GM21619 (cell line): ENCODE results near the gene BHLHA15.
"Not testable (repeated sequence)": the region's sequence is repeated elsewhere in the genome, so short reads cannot be mapped to it uniquely, and the experiment has no call there.

Source experiments
- ATAC-seq: cut with Tn5 transposase; IDR thresholded peaks from one replicate; pipeline ENCODE4 v1.9.1; 2021; ENCODE audit not compliant: unreplicated experiment

Gene BHLHA15

DNA sequence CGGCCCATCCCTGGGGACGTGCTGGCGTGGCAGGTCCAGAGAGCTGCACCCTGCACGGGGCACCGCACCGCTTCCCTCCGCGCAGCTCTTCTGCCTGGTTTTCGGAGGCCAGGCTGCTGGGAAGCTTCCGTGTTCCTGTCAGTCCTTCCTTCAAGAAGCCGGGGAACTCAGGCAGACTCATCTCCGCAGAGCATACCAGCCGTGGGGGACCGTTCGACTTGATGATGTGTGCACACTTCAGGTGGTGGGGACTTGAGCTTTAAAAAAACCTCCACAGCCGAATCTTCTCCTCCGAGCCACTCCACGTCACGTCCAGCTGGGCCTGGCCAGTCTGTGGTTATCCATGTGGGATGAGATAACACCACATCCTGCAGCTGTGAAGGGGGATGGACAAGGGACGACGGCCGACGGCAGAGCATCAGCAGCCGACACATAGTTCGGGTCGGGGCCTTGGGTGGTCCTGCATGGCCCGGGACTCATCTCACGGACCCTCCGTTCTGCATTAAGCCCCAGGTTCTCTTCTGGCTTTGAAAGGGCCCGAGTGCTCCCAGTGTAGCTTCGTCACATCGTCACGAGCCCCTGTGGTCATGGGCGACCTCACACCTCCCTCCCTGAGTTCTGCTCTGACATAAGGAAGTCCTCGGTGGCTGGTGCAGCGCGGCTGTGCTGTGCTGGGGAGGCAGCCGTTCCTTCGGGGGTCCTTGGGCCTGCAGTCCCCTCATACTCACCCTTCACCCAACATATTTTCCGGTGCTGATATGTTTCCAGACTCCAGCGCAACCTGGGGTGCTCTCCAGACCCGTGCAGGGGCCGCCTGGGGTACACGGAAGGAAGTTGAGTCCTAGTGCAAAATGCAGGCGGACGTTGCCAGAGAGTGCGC is 4.5 kb upstream of the BHLHA15 start:
- ATAC-seq = no peak

DNA sequence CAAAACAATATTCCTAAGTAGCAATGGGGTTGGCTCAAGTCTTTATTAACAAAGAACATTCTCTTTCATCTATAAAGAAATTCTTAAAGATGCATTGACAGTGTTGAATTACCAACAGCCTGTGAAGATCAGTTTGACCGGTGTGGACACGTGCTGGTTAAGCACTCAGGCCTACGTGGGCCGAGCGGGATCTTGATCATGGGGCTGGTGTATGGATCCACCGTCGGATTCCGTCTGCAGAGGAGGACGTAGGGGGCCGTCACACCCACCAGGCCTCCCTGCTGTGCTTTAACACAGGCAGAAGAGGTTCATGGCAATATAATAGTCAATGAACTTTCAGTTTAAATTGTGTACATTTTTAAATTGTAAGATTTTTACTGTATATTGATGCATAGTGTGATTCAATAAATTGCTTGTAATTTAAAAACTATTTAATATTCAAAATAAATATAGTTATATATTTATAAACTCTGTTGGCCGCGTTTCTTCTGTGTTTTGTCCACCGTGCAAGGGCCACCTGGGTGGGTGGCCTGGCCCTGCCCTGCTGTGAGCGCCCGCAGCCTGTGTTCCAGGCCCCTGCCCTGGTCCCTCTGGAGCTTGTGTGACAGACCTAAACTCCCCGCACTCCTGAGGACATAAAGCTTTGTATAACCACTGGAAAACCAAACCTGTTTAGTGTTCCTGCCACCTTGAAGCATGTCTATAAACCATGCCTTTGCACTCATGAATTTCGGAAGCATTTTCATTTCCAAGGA is 1.9 kb upstream of the BHLHA15 start:
- no peak for ATAC-seq

DNA sequence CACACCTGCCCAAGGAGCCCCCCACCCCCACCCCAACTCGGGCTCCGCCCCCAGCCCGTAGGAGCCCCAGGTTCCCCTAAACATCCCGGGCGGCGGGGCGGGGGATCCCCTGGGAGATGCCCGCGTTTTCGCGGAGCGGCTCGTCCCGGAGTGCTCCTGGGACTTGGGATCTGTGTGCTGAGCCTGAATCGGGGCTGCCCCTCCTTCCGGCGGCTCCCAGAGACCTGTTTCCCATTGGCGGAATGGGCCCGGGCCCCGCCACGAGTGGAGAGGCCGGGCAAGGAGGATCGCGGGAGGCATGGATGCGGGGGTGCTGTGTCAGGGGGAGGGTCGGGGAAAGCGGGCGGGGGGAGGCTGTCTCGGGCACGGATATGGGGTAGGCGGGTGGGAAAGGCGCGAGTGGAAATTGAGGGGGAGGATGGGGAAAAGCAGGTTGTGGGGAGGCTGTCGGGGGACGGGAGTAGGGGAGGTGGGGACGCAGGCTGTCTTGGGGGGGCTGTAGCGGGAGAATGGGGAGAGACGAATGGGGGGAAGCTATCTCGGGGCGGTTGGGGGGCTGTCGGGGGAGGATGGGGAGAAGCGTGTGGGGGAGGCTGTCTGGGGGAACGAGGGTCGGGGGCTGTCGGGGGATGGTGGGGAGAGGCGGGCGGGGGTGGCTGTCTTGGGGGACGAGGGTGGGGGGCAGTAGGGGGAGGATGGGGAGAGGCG is 572 bp upstream of the BHLHA15 start:
- no peak for ATAC-seq

DNA sequence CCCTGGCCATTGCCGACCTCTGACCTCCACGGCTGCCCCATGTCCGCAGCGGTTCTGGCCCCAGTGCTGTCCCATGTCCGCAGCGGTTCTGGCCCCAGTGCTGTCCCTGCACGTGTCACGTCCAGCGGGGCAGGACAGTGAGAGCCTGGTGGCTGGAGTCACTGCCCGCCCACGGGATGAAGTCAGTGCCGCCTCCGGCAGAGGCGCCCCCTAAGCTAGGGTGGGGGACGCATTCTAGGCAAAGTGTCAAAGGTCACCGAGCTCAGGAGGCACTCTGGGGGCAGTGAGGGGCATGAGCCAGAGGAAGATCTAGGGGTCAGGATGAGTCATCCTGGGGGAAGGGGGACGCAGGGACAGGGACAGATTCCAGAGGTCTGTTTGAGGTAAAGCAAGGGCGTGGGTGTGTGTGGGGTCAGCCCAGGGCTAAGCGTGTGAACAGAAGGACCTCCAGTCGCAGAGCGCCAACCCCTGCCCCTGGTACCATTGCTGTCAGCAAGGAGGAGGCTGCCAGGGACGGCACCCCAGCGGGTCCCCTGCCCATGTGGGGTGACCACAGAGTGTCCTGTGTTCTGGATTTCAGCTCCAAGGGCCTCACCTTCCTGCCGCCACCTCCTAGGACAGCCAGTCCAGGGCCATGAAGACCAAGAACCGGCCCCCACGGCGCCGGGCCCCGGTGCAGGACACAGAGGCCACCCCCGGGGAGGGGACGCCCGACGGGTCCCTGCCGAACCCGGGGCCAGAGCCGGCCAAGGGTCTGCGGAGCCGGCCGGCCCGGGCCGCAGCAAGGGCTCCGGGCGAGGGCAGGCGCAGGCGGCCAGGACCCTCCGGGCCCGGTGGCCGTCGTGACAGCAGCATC is 665 bp downstream of the BHLHA15 start:
- ATAC-seq = no peak

DNA sequence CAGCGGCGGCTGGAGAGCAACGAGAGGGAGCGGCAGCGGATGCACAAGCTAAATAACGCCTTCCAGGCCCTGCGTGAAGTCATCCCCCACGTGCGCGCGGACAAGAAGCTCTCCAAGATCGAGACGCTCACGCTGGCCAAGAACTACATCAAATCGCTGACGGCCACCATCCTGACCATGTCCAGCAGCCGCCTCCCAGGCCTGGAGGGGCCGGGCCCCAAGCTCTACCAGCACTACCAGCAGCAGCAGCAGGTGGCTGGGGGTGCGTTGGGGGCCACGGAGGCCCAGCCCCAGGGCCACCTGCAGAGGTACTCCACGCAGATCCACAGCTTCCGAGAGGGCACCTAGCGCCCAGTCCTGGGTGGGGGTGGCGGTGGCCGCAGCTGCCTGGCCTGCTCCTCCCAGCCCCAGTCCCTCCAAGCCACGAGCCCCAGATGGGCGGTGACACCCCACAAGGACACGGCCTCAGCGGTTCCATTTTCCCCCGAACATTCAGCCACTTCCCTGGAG is 1.3 kb downstream of the BHLHA15 start:
- ATAC-seq = no peak

DNA sequence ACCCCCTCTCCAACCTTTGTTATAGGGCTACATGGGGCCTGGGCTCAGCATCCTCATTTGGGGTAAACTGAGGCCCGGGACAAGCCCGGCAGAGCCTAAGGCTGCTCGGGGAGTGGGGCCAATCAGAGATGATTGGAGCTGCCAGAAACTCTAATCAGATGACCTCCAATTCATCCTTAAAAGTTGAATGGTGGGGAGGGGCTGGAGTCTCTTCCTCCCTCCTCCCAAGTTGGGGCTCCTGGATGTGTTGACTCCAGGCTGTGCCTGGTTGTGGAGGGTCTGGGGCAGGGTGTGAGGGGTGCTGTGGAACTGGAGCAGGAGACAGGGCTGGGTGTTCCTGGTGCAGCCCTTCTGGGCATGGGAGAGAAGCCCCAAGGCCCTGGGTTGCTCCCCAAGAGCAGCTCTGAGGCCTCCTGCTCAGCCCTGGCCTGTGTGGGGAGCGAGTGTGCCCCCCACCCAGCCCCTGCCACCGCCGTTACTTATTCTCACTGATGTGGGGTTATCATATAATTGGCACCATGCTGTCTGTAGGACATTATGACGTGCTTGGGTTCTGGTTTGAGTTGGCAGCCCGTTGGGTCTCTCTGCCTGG is 2.2 kb downstream of the BHLHA15 start:
- no peak for ATAC-seq

DNA sequence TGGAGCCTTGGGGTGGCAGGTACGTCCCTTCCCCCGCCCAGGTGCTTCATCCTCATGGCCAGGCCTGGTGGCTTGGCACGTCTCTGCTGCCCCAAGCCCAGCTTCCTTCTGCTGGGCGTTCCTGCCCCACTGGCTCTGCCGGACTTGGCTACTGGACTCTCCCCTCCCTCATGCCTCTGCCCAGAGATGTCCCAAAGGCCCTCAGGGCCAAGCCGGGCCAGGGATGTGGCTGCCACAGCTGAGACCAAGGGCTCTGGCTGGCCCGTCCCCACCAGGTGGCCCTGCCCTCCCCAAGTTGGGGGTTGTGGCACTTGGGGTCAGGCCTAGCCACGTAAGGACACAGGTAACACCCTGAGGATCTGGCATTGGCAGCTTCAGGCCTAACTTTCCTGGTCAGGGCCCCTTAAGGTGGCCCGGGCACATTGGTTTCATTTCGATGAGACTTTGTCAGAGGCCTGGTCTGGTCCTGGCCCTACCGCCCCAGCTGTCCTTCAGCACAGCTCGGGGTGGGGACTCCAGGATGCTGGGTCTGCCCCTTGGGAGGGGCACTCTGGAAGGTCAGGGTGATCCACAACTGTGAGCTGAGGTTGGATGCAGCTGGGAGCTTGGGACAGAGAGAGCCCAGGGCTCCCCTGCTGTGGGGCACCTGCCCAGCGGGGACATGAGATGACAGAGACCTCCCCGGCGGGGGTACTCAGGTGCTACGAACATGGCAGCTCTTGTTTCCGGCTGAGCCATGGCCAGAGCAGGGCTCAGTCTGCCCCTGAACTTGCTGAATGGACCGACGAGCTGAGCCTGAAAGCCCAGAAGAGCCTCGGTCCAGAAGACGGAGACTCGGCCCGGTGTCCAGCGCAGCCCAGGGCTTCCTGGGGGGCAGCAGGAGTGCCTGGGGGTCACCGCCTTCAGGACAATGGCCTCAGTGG is 2.9 kb downstream of the BHLHA15 start:
- no peak for ATAC-seq

DNA sequence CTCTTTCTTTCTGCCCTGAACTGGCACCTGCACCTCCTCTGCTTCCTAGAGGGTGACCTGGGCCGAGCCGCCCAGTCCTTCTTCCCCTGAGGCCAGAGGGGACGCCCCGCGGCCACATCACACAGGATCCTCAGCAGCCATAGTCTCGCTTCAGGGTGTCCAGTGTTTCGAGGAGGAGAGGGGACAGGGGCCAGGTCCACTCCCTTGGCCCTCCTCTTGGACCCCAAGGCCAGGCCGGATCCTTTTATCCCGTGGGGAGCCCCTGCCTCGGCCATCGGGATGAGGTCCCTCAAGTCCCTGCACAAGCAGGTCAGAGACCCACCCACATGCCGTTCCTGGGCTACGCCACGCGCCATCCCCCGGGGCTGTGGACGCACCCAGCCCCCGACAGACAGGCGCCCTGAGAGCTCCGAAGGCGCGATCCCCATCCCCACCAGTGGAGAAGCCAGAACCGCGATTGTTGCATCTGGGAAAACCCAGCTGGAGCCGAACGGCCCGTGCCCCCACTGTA is 3.6 kb downstream of the BHLHA15 start:
- ATAC-seq = no peak

DNA sequence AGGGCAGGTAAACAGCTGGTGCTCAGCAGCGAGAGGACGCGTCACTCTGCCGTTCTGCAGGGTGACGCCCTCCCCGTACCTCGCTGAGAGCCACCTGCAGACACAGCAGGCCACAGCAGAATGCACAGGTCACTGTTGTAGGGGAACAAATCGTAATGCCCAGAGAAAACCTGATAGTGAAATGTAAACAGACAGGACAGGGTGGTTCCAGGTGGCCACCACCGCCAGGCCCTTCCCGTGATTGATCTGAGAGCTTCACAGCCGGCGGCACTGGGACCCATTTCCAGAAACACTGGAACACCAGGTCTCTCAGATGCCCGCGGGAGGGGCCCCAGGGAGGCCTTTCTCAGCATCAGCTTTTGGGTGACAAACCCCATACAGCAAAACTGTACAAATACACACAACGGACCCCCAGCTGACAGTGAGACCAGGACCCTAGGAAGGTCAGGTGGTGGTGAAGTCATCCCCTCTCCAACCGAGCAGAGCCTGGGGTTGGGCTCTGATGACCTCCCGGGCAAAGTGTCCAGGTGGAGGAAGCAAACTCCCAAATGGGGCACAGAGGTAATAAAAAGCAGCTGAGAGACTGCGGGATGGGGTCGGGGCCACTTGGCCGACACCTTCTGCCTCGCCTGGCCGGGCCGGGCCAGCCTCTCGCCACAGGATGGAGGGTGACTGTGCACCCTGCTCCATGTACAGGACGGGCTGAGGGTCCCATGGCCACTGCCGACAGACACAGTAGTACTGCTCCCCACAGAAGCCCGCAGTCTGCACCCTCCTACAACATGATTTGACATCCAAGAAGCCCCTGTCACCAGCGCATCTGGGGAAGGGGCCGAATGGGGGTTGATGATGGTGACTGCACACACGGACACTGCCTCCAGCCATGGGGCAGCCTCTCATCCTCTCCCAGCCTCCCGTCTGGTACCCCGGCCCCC is 4.6 kb downstream of the BHLHA15 start:
- ATAC-seq = no peak

DNA sequence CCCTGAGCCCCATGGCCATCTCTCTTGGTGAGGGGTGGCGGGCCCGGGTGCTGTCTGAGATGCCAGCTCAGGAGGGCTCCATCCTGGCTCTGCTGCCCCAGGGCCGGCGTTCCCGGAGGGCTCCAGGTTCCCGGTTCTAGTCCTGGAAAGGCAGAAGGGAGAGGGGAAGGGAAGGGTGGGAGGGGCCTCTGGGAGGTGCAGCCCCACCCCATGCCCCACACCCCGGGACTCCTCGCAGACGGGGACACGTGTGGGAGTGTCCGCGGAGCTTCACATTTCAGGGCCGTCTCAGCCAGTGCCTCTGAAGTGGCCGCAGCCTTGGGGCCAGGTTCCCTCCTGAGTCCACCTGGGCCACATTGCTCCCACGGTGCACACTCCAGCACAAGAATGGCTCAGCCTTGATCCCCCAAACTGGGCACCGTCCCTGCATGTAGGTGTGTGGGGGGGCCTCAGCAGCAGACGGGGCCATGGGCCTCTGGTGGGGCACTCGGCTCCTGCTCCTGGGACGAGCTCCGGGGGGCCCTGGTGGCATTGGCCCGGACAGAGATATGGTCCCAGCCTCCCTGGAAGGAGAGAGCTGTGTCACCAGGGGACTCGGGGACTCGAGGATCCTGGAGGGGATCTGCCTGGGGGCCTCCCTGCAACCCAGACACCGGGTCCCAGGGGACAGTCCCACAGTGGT is 5.8 kb downstream of the BHLHA15 start:
- ATAC-seq = no peak

DNA sequence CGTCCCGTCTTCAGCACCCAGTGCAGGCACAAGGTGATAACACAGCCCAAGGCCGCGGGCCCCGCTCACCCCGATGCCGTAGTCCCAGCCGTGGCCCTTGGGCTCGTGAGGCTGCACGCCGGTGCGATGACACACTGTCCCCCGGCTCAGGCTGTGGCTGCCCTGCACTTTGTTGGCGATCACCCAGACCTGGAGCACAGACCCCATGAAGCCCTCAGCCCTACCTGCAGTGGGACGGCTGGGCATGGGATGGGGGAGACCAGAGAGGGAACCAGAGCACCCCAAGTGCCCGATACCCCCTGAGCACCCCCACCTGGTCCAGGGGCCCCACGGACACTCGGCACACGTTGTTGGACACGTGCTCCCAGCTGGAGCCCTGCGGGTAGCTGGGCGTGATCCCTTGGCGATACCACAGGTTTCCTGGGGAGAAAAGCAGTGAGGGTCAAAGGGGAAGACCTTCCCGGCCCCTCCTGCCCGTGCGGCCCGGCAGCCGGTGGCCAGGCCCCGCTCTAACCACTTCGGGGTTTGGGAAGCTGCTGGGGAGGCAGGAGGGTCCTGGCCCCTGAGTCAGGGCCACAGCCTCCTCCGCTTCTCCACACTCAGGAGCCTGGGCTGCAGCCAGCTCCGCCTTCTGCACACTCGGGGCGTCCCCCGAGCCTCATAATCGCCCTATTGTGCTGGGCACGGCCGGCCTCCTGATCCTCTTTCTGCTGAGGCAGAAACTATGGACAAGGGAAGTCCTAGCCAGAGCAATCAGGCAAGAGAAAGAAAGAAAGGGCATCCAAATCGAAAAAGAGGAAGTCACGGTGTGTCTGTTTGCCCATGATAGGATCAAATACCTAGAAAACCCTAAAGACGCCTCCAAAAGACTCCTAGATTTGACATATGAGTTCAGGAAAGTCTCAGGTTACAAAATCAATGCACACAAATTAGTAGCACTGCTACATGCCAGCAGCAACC is 6.7 kb downstream of the BHLHA15 start:
- ATAC-seq = no peak

DNA sequence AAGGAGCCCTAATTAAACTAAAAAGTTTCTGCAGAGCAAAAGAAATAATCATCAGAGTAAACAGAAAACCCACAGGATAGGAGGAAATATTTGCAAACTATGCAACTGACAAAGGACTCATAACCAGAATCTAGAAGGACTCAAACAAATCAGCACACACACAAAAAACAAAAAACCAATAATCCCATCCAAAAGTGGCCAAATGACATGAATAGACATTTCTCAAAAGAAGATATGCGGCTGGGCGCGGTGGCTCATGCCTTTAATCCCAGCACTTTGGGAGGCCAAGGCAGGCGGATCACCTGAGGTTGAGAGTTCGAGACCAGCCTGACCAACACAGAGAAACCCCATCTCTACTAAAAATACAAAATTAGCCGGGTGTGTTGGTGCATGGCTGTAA is 8.1 kb downstream of the BHLHA15 start:
- ATAC-seq = not testable (repeated sequence)

DNA sequence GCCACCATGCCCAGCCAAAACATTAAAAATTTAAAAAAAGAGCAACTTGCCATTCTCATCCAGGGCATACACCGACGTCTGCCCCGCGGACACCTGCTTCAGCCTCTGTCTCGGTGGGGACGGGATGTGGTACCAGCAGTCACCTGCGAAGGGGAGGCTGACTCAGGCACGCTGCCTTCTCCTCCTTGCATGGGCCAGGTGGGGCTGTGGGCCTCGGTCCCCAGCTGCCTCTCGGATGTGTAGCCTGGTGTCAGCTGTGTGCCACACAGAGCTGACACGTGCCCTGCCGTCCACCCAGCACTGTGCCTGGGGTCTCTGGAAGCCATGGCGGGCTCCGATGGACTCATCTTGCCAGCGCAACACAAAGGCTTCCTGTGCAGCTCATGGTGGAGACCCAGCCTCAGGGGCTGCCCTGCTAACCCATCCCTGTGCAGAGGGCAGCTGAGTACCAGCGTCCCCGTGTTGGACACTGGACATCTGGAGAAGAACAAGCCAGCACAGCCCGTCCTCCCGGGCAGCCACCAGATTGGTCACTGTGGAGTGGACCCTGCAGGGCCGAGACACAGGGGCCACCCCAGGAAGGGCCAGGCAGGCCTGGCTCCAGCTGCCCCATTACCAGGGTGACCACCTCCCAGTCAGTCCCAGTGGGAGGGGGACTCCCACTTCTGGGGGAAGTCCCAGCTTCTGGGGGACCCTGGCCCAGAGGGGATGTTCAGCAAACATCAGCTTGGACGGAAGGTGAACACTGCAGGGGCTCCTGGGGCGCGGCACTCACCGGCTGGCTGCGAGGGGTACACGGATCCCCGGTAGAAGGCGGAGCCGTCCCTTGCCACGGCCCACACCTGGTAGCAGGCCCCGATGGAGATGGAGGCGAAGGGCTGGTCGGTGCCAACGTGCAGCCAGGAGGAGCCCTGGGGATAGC is 10.6 kb downstream of the BHLHA15 start:
- no peak for ATAC-seq

DNA sequence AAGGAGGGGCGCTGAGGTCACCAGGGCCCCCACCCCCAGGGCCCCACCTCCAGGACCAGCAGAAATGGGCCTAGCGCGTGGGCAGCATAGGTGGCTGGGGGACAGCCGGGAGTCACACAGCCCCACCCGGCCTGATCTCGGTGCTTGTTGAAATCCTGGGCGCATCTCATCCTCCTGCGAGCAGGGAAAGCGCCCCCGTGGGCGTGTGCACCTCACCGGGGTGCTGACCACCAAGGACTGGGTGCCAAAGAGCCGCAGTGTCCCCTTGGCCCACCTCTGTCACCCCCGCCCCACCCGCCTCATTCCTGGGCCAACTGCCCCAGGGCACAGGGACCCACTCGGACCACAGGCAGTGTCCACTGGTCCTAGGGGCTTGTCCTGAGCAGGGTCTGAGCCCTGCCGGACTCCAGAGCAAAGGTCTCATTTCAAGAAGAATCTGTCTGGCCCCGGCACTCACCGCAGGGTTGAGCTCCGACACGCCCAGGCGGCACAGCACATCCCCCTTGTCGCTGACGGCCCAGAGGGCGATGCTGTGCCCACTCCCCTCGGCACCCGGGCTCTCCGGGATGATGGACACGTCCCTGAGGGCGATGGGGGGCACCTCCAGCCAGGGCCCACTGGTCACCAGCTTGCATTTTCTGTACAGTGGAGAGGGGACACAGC is 11.4 kb downstream of the BHLHA15 start:
- ATAC-seq = no peak
